HepG2 (cell line): ENCODE data around the gene GRM2. TPM values are rescaled to one million over a fixed set of nuclear protein-coding genes. Genes with fewer than 3 reads are reported as not detected.

ENCODE experiments used
- ATAC-seq: fragments of 200-7000 bp; cut with Tn5 transposase; 3 replicates; pipeline ENCODE4 v1.9.1; 2020; ENCODE audit warnings: mild to moderate bottlenecking, moderate library complexity
- BruUV-seq: library from RNA; stranded (reverse); fragments of 400-500 nt; replicated peaks from 2 replicates; lab custom pipeline; 2021; lab: Mats Ljungman, UMichigan
- CTCF ChIA-PET: fragments of 300-600 bp; formaldehyde crosslinking; extraction: SDS; loops from one replicate; lab custom pipeline; 2021; ENCODE audit warnings: low total read pairs, inconsistent platforms, low intra/inter-chr PET ratio; lab: Yijun Ruan, JAX
- POLR2A ChIA-PET: fragments of 350-600 bp; sonication (Branson Sonifier 250); formaldehyde crosslinking; loops from one replicate; lab custom pipeline; 2020; ENCODE audit warnings: antibody characterized with exemption, inconsistent platforms; lab: Yijun Ruan, JAX
- DNase-seq: peaks from one replicate; pipeline ENCODE4 v3.0.0-alpha.2; 2015; ENCODE audit warnings: low spot score
- FAIRE-seq: peaks from 3 replicates; lab custom pipeline; 2011; peaks lifted over from hg19 to GRCh38; lab: Jason Lieb, UNC
- H2AFZ ChIP-seq: one replicate; pipeline ENCODE4 v1.6.1; 2011; ENCODE audit warnings: low read length, inconsistent platforms
- H3K27ac ChIP-seq: fragments of 300-600 bp; 3 replicates; pipeline ENCODE4 v1.8.0; 2011; ENCODE audit warnings: mixed run types, mild to moderate bottlenecking, mixed read lengths, low read length, inconsistent platforms; ENCODE audit not compliant: insufficient read depth; ENCODE audit errors: extremely low read length
- H3K27me3 ChIP-seq, 2 experiments: fragments of 200-600 bp in 1 of 2; 2 replicates in 1 of 2; 3 replicates in 1 of 2; pipeline versions ENCODE4 v1.6.0 to v1.8.0; 2011; ENCODE audit warnings: low read length in 2 of 2, mild to moderate bottlenecking in 2 of 2, moderate library complexity in 2 of 2, inconsistent platforms in 1 of 2; ENCODE audit not compliant: insufficient read depth in 2 of 2, control insufficient read depth in 1 of 2
- H3K36me3 ChIP-seq, 2 experiments: fragments of 200-600 bp in 1 of 2; replicated peaks in 1 of 2; 2 replicates in 1 of 2; 3 replicates in 1 of 2; pipeline versions ENCODE4 v1.5.1 to v1.8.0; 2011; ENCODE audit warnings: low read length in 2 of 2, inconsistent platforms in 1 of 2; ENCODE audit not compliant: insufficient read depth in 2 of 2, control insufficient read depth in 1 of 2
- H3K4me1 ChIP-seq: 2 replicates; pipeline ENCODE4 v1.5.1; 2012; ENCODE audit warnings: low read length, inconsistent platforms; ENCODE audit not compliant: insufficient read depth
- H3K4me2 ChIP-seq: 2 replicates; pipeline ENCODE4 v1.6.0; 2011; ENCODE audit warnings: low read depth, low read length, inconsistent platforms
- H3K4me3 ChIP-seq, 3 experiments: fragments of 200-600 bp in 1 of 3; sonication (generic), shearing (Covaris generic) in 1 of 3; replicated peaks in 1 of 3; 2 replicates each; pipeline ENCODE4 v1.5.1; 2011 to 2016; ENCODE audit warnings: low read length in 3 of 3, inconsistent platforms in 2 of 3, low read depth in 2 of 3, mild to moderate bottlenecking in 2 of 3, control low read depth in 1 of 3, mixed read lengths in 1 of 3; ENCODE audit not compliant: insufficient read depth in 1 of 3
- H3K79me2 ChIP-seq: one replicate; pipeline ENCODE4 v1.6.1; 2011; ENCODE audit warnings: low read length, inconsistent platforms; ENCODE audit not compliant: insufficient read depth
- H3K9ac ChIP-seq: 2 replicates; pipeline ENCODE4 v1.6.0; 2011; ENCODE audit warnings: mild to moderate bottlenecking, low read depth, low read length, inconsistent platforms; ENCODE audit not compliant: insufficient read depth
- H3K9me3 ChIP-seq: 2 replicates; pipeline ENCODE4 v1.5.1; 2012; ENCODE audit warnings: mild to moderate bottlenecking, low read length
- H4K20me1 ChIP-seq: 2 replicates; pipeline ENCODE4 v1.6.0; 2011; ENCODE audit warnings: inconsistent platforms, mild to moderate bottlenecking, low read length, moderate library complexity; ENCODE audit not compliant: insufficient read depth
- BRCA1 ChIP-seq: sonication (generic); formaldehyde crosslinking; IDR thresholded peaks from 2 replicates; pipeline ENCODE4 v1.4.0; 2020; ENCODE audit warnings: missing genetic modification reagents
- CCDC6 ChIP-seq: sonication (generic); formaldehyde crosslinking; IDR thresholded peaks from 2 replicates; pipeline ENCODE4 v1.8.1; 2022; ENCODE audit warnings: mild to moderate bottlenecking, missing genetic modification reagents, moderate library complexity
- FOXM1 ChIP-seq: sonication (generic); formaldehyde crosslinking; IDR thresholded peaks from 2 replicates; pipeline ENCODE4 v1.5.0; 2020; ENCODE audit warnings: missing genetic modification reagents
- HNRNPK ChIP-seq: fragments of 200-400 bp; formaldehyde crosslinking; IDR thresholded peaks from 2 replicates; pipeline ENCODE4 v1.6.1; 2018; ENCODE audit warnings: low read length, low read depth, moderate library complexity, mild to moderate bottlenecking; ENCODE audit not compliant: poor library complexity, severe bottlenecking
- MAFK ChIP-seq, 2 experiments: IDR thresholded peaks in 1 of 2; conservative IDR thresholded peaks in 1 of 2; 2 replicates each; pipeline ENCODE4 v1.6.1; 2011; ENCODE audit warnings: improper control_type of control experiment in 2 of 2, low read length in 2 of 2
- MZF1 ChIP-seq: sonication (generic); formaldehyde crosslinking; IDR thresholded peaks from 2 replicates; pipeline ENCODE4 v1.8.1; 2023; ENCODE audit warnings: mild to moderate bottlenecking, missing genetic modification reagents, borderline replicate concordance
- PBX3 ChIP-seq: sonication (generic); formaldehyde crosslinking; IDR thresholded peaks from 2 replicates; pipeline ENCODE4 v1.8.1; 2023; ENCODE audit warnings: missing genetic modification reagents, inconsistent platforms, borderline replicate concordance
- PCBP2 ChIP-seq: fragments of 200-400 bp; formaldehyde crosslinking; optimal IDR thresholded peaks from 2 replicates; pipeline ENCODE3; 2018; ENCODE audit warnings: low read length, low read depth; ENCODE audit not compliant: poor library complexity, severe bottlenecking
- ZNF10 ChIP-seq: sonication (generic); formaldehyde crosslinking; IDR thresholded peaks from 2 replicates; pipeline ENCODE4 v1.4.0; 2020; ENCODE audit warnings: mild to moderate bottlenecking, low read depth, missing genetic modification reagents, borderline replicate concordance
- ZNF224 ChIP-seq: sonication (generic); formaldehyde crosslinking; IDR thresholded peaks from 2 replicates; pipeline ENCODE4 v1.5.0; 2020; ENCODE audit warnings: mild to moderate bottlenecking, missing genetic modification reagents
- ZNF225 ChIP-seq: sonication (generic); formaldehyde crosslinking; IDR thresholded peaks from 2 replicates; pipeline ENCODE4 v1.4.0; 2020; ENCODE audit warnings: mild to moderate bottlenecking, missing genetic modification reagents
- ZNF441 ChIP-seq: sonication (generic); formaldehyde crosslinking; IDR thresholded peaks from 2 replicates; pipeline ENCODE4 v1.7.0; 2021; ENCODE audit warnings: missing genetic modification reagents, borderline replicate concordance
- ZNF687 ChIP-seq: sonication (generic); formaldehyde crosslinking; IDR thresholded peaks from 2 replicates; pipeline ENCODE4 v1.5.1; 2020; ENCODE audit warnings: mild to moderate bottlenecking, missing genetic modification reagents, moderate library complexity
- ZSCAN20 ChIP-seq: sonication (generic); formaldehyde crosslinking; IDR thresholded peaks from 2 replicates; pipeline ENCODE4 v1.4.0; 2020; ENCODE audit warnings: missing genetic modification reagents, mild to moderate bottlenecking, borderline replicate concordance
- WGBS: methylation state at CpG from one replicate; pipeline ENCODE4 v1.1.6; 2017; ENCODE audit warnings: low lambda C conversion rate; 5-methylcytosine and 5-hydroxymethylcytosine counted together
- in situ Hi-C: cut with HindIII; loops from 2 replicates; pipeline ENCODE4 v1.10.0; 2017; ENCODE audit warnings: low pct_unique_long_range_greater_than_20kb; ENCODE audit not compliant: extremely low pct_ligation_motif_present
- intact Hi-C: fragments of 100-400 bp; cut with micrococcal nuclease; formaldehyde crosslinking; loops from one replicate; pipeline ENCODE4 v1.10.0; 2022; ENCODE audit not compliant: unreplicated experiment
- polyA plus RNA-seq, 8 experiments: library from polyadenylated mRNA; depleted of rRNA in 3 of 8; stranded (reverse) in 7 of 8; unstranded in 1 of 8; fragments of >200 nt; fragmentation: Illumina TruSeq in 4 of 8; extraction: Trizol in 4 of 8; gene quantifications; 2 replicates each; pipeline versions ENCODE4 v1.2.1 to v1.2.3, GENCODE V29; 2011 to 2016; ENCODE audit warnings: low read depth in 4 of 8, missing spikeins in 1 of 8, mixed read lengths in 1 of 8; ENCODE audit not compliant: insufficient read depth in 1 of 8
- total RNA-seq, 5 experiments: library from RNA; depleted of rRNA; stranded (reverse); fragments of >200 nt; fragmentation: Illumina TruSeq; extraction: Trizol; gene quantifications; 2 replicates each; pipeline ENCODE4 v1.2.3, GENCODE V29; 2016; ENCODE audit warnings: low read depth in 1 of 5

The GRM2 gene
- total and polyA plus RNA-seq, 2 of the 13 experiments (the other 11 are each of a cell fraction or from before 2014, with no cell fraction given) = 0.04 to 0.07 TPM

- POLR2A ChIA-PET = no interaction called here
- no peaks in the 10 kb centered on the region for H3K4me1 ChIP-seq
- BruUV-seq = no TSS peak
- H4K20me1 ChIP-seq = no peaks in the 10 kb centered on the region
- no peak for ATAC-seq
- H3K27ac ChIP-seq = no peak overlapping the region
- H2AFZ ChIP-seq = no peak overlapping the region
- intact Hi-C loops = no loop called here
- H3K79me2 ChIP-seq = no peaks in the 10 kb centered on the region
- no peaks in the 10 kb centered on the region for H3K9me3 ChIP-seq
- H3K9ac ChIP-seq = no peak overlapping the region
- no peaks in the 10 kb centered on the region; a peak in 1 of 5 replicates for H3K27me3 ChIP-seq
- CTCF ChIA-PET = no interaction called here
- no peak for TF ChIP-seq PBX3 (CRISPR knock-in tag)
- TF ChIP-seq, all 625 proteins: peak for 0
- DNase-seq = no peak
- no peak for FAIRE-seq
- Histone ChIP-seq H3K4me2 (no peak overlapping the region), H3K4me3 (no peak overlapping the region), H3K36me3 (no peaks in the 10 kb centered on the region)
- in situ Hi-C loops = no loop called here
Observed at GRCh38 chr3:51747840-51748239, 41.0 kb downstream of the GRM2 start.

GRCh38 chr3:51748327-51748726 lies 41.5 kb downstream of the GRM2 start:
- Histone ChIP-seq H3K27me3 (no peaks in the 10 kb centered on the region; a peak in 1 of 5 replicates), H4K20me1 (no peaks in the 10 kb centered on the region), H3K4me1 (no peaks in the 10 kb centered on the region), H3K9ac (no peak overlapping the region), H3K79me2 (no peaks in the 10 kb centered on the region), H3K36me3 (no peaks in the 10 kb centered on the region), H2AFZ (no peak overlapping the region), H3K4me2 (no peak overlapping the region), H3K27ac (no peak overlapping the region), H3K9me3 (no peaks in the 10 kb centered on the region), H3K4me3 (no peak overlapping the region)
- no peak for ATAC-seq
- ChIA-PET CTCF (no interaction called here), POLR2A (no interaction called here)
- no TSS peak for BruUV-seq
- no peak for FAIRE-seq
- intact Hi-C loops = no loop called here
- WGBS = 0% methylated on average over 1 of the region's 1 CpG
- no peak for DNase-seq
- in situ Hi-C loops = no loop called here
- TF ChIP-seq ZNF225 (no peak), ZSCAN20 (CRISPR knock-in tag) (no peak), ZNF441 (CRISPR knock-in tag) (no peak), MZF1 (CRISPR knock-in tag) (no peak), HNRNPK (no peak), PCBP2 (no peak), MAFK (conservative IDR thresholded peaks at IDR 0.05 in 1 of 2, IDR thresholded peaks at IDR 0.05 in 1 of 2; ENCODE audit: low read length in 2 of 2) (no peak), BRCA1 (CRISPR knock-in tag) (no peak), ZNF687 (no peak), ZNF10 (CRISPR knock-in tag) (no peak), CCDC6 (CRISPR knock-in tag) (no peak), ZNF224 (no peak), FOXM1 (no peak)
